Astrocyte of the spinal cord (primary cell): ENCODE data around the gene PLA2G4B.

ENCODE experiments used
- DNase-seq: peaks from one replicate; pipeline ENCODE4 v3.0.0; 2011; ENCODE audit warnings: low read depth, low spot score
- H3K4me3 ChIP-seq: 2 replicates; pipeline ENCODE4 v1.5.1; 2011; ENCODE audit warnings: low read depth, mild to moderate bottlenecking, low read length, moderate library complexity
- in situ Hi-C: cut with HindIII; loops from 2 replicates; pipeline ENCODE4 v1.10.0; 2017; ENCODE audit warnings: low sequenced_read_pairs
- TF ChIP-seq, protein P1 (sequence below): IDR thresholded peaks from 2 replicates; pipeline ENCODE4 v1.5.1; 2012; ENCODE audit warnings: low read depth, mild to moderate bottlenecking, low read length, inconsistent platforms

Gene PLA2G4B

DNA sequence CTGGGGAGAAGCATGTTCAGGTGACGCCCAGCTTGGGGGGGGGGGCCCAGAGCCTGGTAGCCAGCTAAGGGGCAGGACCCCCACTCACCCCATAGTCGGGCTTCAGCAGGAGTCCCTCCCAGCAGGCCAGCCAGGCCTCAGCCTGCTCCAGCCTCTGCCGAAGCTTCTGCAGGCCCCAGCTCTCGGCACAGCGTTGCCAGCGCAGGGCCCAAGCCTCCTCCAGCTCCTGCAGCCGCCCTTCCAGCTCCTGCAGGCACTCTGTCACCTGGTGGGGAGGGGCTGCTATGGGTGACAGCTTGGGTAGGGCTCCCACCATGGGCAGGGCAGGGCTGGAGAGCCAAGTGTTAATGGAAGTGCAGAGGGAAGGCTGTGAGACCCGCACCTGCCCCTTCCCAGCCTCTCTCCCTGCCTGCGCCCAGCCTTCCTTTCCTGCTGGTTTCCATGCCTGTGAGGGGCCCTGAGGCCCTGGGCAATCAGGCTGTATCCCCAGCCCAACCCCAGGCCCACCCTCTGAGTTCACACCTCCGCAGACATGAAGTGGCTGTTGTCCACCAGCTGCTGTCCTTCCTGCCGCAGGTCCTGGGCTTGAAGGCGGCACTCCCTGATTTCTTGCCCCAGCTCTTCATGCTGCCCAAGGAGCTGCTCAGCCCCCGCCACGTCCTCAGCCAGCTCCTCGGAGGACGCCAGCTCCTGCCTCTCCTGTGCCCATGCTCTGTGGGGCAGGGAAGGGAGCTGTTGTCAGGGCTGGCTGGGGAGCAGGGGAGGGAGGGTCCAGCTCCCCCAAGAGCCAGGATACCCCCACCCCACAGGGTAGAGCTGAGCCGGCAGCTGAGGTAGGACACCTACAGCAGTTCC is 14.3 kb downstream of the PLA2G4B start:
- in situ Hi-C loops: no loop called here
- TF ChIP-seq, protein P1, sequence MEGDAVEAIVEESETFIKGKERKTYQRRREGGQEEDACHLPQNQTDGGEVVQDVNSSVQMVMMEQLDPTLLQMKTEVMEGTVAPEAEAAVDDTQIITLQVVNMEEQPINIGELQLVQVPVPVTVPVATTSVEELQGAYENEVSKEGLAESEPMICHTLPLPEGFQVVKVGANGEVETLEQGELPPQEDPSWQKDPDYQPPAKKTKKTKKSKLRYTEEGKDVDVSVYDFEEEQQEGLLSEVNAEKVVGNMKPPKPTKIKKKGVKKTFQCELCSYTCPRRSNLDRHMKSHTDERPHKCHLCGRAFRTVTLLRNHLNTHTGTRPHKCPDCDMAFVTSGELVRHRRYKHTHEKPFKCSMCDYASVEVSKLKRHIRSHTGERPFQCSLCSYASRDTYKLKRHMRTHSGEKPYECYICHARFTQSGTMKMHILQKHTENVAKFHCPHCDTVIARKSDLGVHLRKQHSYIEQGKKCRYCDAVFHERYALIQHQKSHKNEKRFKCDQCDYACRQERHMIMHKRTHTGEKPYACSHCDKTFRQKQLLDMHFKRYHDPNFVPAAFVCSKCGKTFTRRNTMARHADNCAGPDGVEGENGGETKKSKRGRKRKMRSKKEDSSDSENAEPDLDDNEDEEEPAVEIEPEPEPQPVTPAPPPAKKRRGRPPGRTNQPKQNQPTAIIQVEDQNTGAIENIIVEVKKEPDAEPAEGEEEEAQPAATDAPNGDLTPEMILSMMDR: no peak
- H3K4me3 ChIP-seq: no peak overlapping the region
- no peak for DNase-seq

DNA sequence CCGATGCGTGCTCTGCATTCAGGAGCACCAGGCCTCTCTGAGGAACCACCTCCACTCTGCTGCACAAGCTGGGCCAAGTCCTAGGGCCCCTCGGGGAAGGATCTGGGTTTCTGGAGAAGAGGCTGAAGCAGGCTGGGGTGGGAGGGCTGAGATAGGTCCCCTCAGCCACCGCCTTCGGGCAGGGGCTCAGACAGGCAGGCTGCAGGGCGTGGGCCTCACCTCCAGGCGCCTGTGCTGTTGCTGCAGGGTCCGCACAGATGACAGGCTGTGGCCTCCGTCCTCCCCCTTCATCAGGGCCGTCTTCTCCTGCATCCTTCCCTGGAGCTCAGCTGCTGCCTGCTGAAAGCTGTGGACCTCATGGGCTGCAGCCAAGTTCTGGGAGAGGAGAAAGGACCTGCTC is 15.2 kb downstream of the PLA2G4B start:
- H3K4me3 ChIP-seq: no peak overlapping the region
- DNase-seq: no peak
- in situ Hi-C loops: no loop called here
- TF ChIP-seq, protein P1: no peak

GRCh38 chr15:41854443-41854842 is 15.8 kb downstream of the PLA2G4B start:
- in situ Hi-C loops: no loop called here
- TF ChIP-seq, protein P1: no peak
- DNase-seq: no peak
- no peak overlapping the region for H3K4me3 ChIP-seq

DNA sequence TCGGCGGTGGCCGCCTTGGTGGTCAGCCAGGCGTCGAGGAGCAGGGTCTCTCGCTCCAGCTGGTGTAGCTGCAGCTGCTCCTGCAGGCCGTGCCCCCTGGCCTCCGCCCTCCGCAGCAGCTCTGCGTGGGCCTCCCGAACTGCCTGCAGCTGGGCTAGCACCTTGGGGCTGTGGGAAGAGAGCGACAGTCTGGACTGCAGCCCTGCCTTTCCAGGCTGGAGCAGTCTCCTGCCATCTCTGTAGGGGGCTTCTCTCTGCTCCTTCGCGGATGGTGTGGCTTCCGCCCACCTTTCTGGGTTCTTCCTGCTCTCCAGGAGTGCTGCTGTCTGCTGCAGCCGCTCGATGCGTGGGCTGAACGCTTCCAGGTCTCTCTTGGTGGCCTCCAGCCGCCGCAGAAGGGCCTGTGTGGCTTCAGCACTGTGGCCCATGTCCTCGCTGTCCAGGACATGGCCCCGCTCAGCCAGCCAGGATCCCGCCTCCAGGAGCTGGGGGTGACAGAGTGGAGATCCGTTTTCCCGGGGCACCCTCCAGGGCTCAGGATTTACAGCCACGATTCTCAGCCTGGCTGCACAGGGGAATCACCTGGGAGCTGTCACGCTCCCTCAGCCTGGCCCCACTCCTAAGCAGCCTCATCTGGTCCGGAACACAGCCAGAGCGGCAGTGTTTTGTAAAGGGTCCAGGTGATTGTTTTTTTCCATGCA is 16.8 kb downstream of the PLA2G4B start:
- DNase-seq: no peak
- in situ Hi-C loops: no loop called here
- TF ChIP-seq, protein P1: no peak
- H3K4me3 ChIP-seq: no peak overlapping the region

DNA sequence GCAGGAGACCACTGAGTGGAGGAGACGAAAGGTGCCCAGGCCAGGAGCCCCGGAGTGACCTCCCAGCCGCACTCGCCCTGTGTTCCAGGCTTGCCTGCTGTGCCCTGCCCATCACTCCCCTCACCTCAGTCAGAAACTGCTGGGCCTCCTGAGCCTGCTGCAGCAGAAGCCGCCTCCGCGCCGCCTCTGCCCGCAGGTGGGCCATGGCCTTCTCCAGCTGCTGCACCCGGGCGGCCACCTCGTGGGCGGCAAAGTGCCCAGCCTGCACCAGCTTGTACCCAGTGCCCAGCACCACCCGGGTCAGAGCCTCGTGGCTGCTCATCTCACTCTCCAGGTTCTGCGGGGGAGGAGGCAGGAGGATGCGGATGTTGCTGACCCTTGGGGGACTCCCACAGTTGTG is 17.6 kb downstream of the PLA2G4B start:
- TF ChIP-seq, protein P1: no peak
- no peak for DNase-seq
- in situ Hi-C loops: no loop called here
- H3K4me3 ChIP-seq: no peak overlapping the region

DNA sequence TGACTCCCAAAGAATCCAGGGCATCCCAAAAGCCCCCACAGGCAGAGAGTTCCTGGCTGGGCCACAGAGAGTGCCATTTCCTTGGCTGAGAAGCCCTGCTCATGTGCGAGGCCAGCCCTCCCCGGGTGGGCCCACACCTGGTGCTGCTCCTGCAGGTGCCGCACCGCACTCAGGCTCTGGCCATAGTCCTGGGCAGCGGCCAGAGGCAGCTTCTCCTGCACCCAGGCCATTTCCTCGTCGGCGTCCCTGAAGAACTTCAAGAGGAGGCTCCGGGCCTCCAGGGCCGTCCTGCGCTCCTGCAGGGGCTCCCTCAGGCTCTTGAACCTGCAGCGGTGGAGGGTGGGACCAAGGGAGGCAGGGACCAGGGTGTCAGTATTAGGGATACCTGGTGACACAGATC is 18.1 kb downstream of the PLA2G4B start:
- H3K4me3 ChIP-seq: no peak overlapping the region
- in situ Hi-C loops: no loop called here
- TF ChIP-seq, protein P1: no peak
- no peak for DNase-seq
